NB4 (cell line): Measurements from ENCODE around the gene EIF3A.

Experiments
- DNase-seq: peaks from one replicate; pipeline ENCODE4 v3.0.0; 2010; ENCODE audit warnings: low read depth
- H3K4me3 ChIP-seq: one replicate; pipeline ENCODE4 v1.5.1; 2011; ENCODE audit warnings: mild to moderate bottlenecking, low read depth, low read length, moderate library complexity
- CTCF ChIP-seq: IDR thresholded peaks from one replicate; pipeline ENCODE4 v1.5.1; 2012; ENCODE audit warnings: low read depth, low read length
- MYC ChIP-seq: IDR thresholded peaks from 2 replicates; pipeline ENCODE4 v1.6.1; 2011; ENCODE audit warnings: low read depth, low read length
- POLR2A ChIP-seq: IDR thresholded peaks from 2 replicates; pipeline ENCODE4 v1.6.1; 2011; ENCODE audit warnings: mild to moderate bottlenecking; ENCODE audit not compliant: insufficient read length; ENCODE audit errors: extremely low read depth
- TF ChIP-seq, protein P1 (sequence below): IDR thresholded peaks from 2 replicates; pipeline ENCODE4 v1.6.1; 2011; ENCODE audit warnings: low read depth, low read length

EIF3A gene

DNA sequence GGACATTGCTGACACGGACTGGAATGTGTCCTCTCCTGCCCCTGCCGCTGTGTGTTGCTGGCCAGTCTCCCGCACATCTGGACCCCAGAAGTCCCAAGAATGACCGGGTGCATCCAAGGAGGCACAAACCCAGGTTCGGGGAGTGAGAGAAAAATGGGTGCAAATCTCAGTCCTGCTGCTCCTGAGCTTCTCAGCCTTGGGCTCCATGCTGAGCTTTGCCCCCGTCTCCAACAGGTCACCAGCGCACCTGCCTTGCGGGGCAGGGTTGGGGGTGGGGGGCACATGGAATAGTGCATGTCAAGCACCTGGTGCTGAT lies 57.1 kb downstream of the EIF3A start:
- no peak for DNase-seq
- TF ChIP-seq CTCF (no peak), POLR2A (no peak), MYC (no peak)
- TF ChIP-seq, protein P1, sequence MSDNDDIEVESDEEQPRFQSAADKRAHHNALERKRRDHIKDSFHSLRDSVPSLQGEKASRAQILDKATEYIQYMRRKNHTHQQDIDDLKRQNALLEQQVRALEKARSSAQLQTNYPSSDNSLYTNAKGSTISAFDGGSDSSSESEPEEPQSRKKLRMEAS: no peak
- H3K4me3 ChIP-seq: no peak overlapping the region

DNA sequence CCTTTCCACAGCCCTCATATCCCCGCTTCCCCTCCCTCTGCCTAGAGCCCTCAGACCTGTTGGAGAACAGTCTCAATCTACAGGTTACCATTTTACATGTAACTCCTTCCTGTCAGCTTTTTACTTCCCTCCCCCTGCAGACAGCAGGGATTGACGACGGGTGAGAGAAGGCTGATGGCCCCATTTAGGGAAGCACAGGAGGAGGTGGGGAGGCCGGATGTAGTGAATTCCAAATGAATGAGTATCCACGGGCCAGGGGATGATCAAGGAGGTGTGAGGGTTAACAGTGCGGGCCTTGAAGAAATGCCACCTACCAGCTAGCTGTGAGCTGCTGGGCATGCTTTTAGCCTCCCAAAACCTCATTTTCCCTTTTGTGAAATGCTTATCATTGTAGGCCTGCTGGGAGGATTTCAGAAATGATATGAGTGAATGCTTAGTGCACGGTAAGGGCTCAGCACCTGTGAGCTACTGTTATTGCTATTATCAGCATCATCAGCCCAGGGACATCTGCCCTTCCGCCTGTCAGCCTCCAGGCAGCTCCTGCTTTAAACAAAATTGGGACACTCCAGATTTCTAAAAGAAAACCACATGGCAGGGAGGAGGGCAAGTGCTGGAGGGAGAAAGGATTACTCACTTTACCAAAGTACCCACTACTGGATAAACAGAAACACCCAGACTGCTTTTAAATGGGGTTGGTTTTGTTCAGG lies 57.6 kb downstream of the EIF3A start:
- TF ChIP-seq POLR2A (no peak), MYC (no peak), CTCF (no peak)
- TF ChIP-seq, protein P1: no peak
- no peak for DNase-seq
- no peak overlapping the region for H3K4me3 ChIP-seq

DNA sequence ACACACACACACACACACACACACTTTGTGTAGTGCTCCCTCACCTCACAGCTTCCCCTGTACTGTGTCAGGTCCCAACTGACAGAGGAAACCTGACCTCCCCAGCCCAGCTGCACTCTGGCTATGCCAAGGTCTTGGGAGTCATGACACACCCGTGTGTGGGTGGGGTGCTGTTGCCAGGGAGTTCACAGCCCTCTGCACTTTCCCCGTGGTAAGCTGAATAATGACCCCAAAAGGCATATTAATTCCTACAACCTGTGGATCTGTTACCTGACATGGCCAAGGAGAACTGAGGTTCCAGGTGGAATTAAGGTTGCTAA lies 60.0 kb downstream of the EIF3A start:
- TF ChIP-seq CTCF (no peak), MYC (no peak), POLR2A (no peak)
- TF ChIP-seq, protein P1: no peak
- no peak for DNase-seq
- no peak overlapping the region for H3K4me3 ChIP-seq

DNA sequence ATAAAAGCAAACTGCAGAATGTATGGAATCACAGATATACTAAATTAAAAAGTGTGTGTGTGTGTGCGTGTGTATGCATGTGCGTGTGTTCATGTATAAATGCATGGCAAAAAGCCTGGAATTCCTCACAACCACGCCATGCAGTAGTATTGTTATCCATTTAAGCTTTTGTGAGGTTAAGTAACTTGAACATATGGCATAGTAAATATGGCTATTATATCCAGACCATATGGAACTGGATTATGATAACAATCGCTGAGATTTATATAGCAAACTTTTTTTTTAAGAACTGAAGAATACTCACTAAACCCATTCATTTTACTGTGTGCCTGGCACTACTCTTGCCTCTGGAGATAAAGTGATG lies 73.4 kb downstream of the EIF3A start:
- H3K4me3 ChIP-seq: no peak overlapping the region
- TF ChIP-seq MYC (no peak), POLR2A (no peak), CTCF (no peak)
- TF ChIP-seq, protein P1: no peak
- no peak for DNase-seq

DNA sequence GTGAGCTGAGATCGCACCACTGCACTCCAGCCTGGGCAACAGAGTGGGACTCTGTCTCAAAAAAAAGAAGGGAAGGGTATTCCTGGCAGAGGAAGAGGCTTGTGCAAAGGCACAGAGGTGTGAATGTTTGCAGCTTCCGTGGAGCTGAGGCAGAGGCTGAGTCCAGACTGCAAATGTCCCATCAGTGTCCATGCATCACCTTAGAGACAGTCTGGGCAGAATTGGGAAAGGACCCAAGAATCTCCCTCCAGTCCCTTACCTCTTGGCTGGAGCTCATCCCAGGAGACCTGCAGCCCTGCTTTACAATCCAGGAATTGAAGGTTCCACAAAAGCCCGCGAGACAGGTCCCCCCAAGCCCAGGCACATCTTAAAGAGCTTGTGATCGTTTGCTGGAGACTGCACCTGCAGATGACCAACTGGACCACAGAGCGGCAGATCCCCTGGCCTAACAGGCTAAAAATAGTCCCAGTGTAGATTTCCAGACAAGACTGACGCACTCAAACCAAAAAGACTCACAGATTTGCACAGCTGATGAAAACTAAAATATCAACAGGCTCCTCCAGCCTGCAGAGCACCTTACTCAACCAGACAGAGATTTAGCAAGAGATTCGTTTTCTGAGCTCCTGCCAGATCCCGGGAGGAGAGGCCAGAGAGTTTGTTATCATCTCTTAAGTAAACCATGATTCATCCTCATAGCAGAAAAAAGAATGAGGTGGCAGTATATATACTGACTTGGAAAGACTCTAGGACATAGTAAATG lies 74.0 kb downstream of the EIF3A start:
- TF ChIP-seq MYC (no peak), CTCF (no peak), POLR2A (no peak)
- TF ChIP-seq, protein P1: no peak
- no peak for DNase-seq
- H3K4me3 ChIP-seq: no peak overlapping the region
